CD14-positive monocyte (primary cell): ENCODE data around the gene NAP1L4. TPM values are rescaled to one million over a fixed set of nuclear protein-coding genes. Genes with fewer than 3 reads are reported as not detected.

Experiments
- DNase-seq, 3 donors: peaks; one replicate each; pipeline ENCODE4 v3.0.0-alpha.2; 2011 to 2022
- H2AFZ ChIP-seq: 2 replicates; pipeline ENCODE4 v1.6.0; 2012; ENCODE audit warnings: mild to moderate bottlenecking, low read depth, low read length, inconsistent platforms; ENCODE audit not compliant: insufficient read depth, poor library complexity, severe bottlenecking
- H3K27ac ChIP-seq, 2 donors: 1 replicate in 1 of 2; 2 replicates in 1 of 2; pipeline ENCODE4 v1.5.1; 2012 to 2013; ENCODE audit warnings: low read length in 2 of 2, control low read depth in 1 of 2, inconsistent platforms in 1 of 2, low read depth in 1 of 2, mild to moderate bottlenecking in 1 of 2
- H3K27me3 ChIP-seq, 2 donors: one replicate each; pipeline versions ENCODE4 v1.6.0 to v1.6.1; 2011 to 2013; ENCODE audit warnings: low read length in 2 of 2; ENCODE audit not compliant: control insufficient read depth in 2 of 2, insufficient read depth in 2 of 2
- H3K36me3 ChIP-seq, 2 donors: replicated peaks in 1 of 2; 1 replicate in 1 of 2; 2 replicates in 1 of 2; pipeline versions ENCODE4 v1.5.1 to v1.6.1; 2012 to 2013; ENCODE audit warnings: low read length in 2 of 2, control low read depth in 1 of 2, inconsistent platforms in 1 of 2, mild to moderate bottlenecking in 1 of 2; ENCODE audit not compliant: insufficient read depth in 2 of 2, control insufficient read depth in 1 of 2
- H3K4me1 ChIP-seq, 2 donors: 1 replicate in 1 of 2; 2 replicates in 1 of 2; pipeline versions ENCODE4 v1.5.1 to v1.6.1; 2012 to 2013; ENCODE audit warnings: low read length in 2 of 2, control low read depth in 1 of 2, inconsistent platforms in 1 of 2, mild to moderate bottlenecking in 1 of 2, moderate library complexity in 1 of 2; ENCODE audit not compliant: insufficient read depth in 2 of 2, control insufficient read depth in 1 of 2
- H3K4me2 ChIP-seq: replicated peaks from 2 replicates; pipeline ENCODE3; 2012; ENCODE audit warnings: low read length, moderate library complexity, mild to moderate bottlenecking; ENCODE audit not compliant: poor library complexity, severe bottlenecking; ENCODE audit errors: extremely low read depth
- H3K4me3 ChIP-seq, 3 experiments: fragments of 200-600 bp in 1 of 3; sonication (generic) in 1 of 3; replicated peaks in 1 of 3; 1 replicate in 2 of 3; 2 replicates in 1 of 3; pipeline ENCODE4 v1.5.1; 2011 to 2013; ENCODE audit warnings: low read length in 3 of 3, mild to moderate bottlenecking in 3 of 3, control low read depth in 2 of 3, low read depth in 2 of 3, inconsistent platforms in 1 of 3, moderate library complexity in 1 of 3
- H3K79me2 ChIP-seq: 2 replicates; pipeline ENCODE4 v1.6.0; 2012; ENCODE audit warnings: mild to moderate bottlenecking, control low read depth, inconsistent platforms, low read length, moderate library complexity; ENCODE audit not compliant: insufficient read depth
- H3K9ac ChIP-seq: 2 replicates; pipeline ENCODE4 v1.6.0; 2017; ENCODE audit warnings: low read length, mild to moderate bottlenecking; ENCODE audit not compliant: insufficient read depth, poor library complexity, severe bottlenecking
- H3K9me3 ChIP-seq, 2 donors: replicated peaks in 1 of 2; 1 replicate in 1 of 2; 2 replicates in 1 of 2; pipeline versions ENCODE4 v1.5.1 to v1.6.1; 2012 to 2013; ENCODE audit warnings: low read length in 2 of 2, control low read depth in 1 of 2; ENCODE audit not compliant: control insufficient read depth in 1 of 2, insufficient read depth in 1 of 2
- H4K20me1 ChIP-seq: 2 replicates; pipeline ENCODE4 v1.6.0; 2012; ENCODE audit warnings: mild to moderate bottlenecking, low read length, control low read depth, moderate library complexity; ENCODE audit not compliant: insufficient read depth
- H3K27ac Mint-ChIP-seq, 7 donors: one replicate each; pipeline ENCODE4 v1.8.0; 2020; ENCODE audit warnings: mild to moderate bottlenecking in 7 of 7, mixed read lengths in 7 of 7, moderate library complexity in 6 of 7, inconsistent platforms in 2 of 7
- H3K27me3 Mint-ChIP-seq, 3 donors: one replicate each; pipeline ENCODE4 v1.8.0; 2021 to 2022; ENCODE audit warnings: low read depth in 3 of 3, mild to moderate bottlenecking in 3 of 3, mixed read lengths in 3 of 3, moderate library complexity in 3 of 3, inconsistent platforms in 1 of 3
- H3K36me3 Mint-ChIP-seq, 2 donors: one replicate each; pipeline ENCODE4 v1.8.0; 2020; ENCODE audit warnings: mixed read lengths in 2 of 2, inconsistent platforms in 1 of 2, mild to moderate bottlenecking in 1 of 2
- H3K4me1 Mint-ChIP-seq: one replicate; pipeline ENCODE4 v1.8.0; 2020; ENCODE audit warnings: mild to moderate bottlenecking, mixed read lengths
- H3K4me3 Mint-ChIP-seq, 2 donors: one replicate each; pipeline ENCODE4 v1.8.0; 2020; ENCODE audit warnings: mild to moderate bottlenecking in 2 of 2, mixed read lengths in 2 of 2, moderate library complexity in 1 of 2
- H3K9me3 Mint-ChIP-seq, 7 donors: one replicate each; pipeline ENCODE4 v1.8.0; 2020 to 2022; ENCODE audit warnings: mixed read lengths in 7 of 7, mild to moderate bottlenecking in 6 of 7, moderate library complexity in 6 of 7, inconsistent platforms in 2 of 7
- CTCF ChIP-seq: fragments of 200-600 bp; IDR thresholded peaks from one replicate; pipeline ENCODE4 v1.8.0; 2022; ENCODE audit warnings: antibody characterized with exemption, mild to moderate bottlenecking
- WGBS: methylation state at CpG from one replicate; pipeline ENCODE4 v1.1.5; 2013; ENCODE audit warnings: missing lambda C conversion rate; ENCODE audit not compliant: insufficient coverage; 5-methylcytosine and 5-hydroxymethylcytosine counted together
- intact Hi-C, 2 donors: fragments of 100-400 bp; cut with micrococcal nuclease; formaldehyde crosslinking; loops; one replicate each; pipeline versions ENCODE4 v1.15.0 to v1.15.1; 2023
- polyA plus RNA-seq, 3 donors: library from polyadenylated mRNA; depleted of rRNA in 1 of 3; unstranded in 2 of 3; stranded (reverse) in 1 of 3; fragments of 300-500 nt in 2 of 3; fragments of >200 nt in 1 of 3; fragmentation: Illumina TruSeq in 2 of 3; gene quantifications; 1 replicate in 2 of 3; 2 replicates in 1 of 3; pipeline ENCODE4 v1.2.3, GENCODE V29; 2012 to 2021

The NAP1L4 gene
- polyA plus RNA-seq, 3 donors: 42.1 to 44.9 (median 44.9) TPM

GRCh38 chr11:2921261-2921660 is 70.9 kb downstream of the NAP1L4 start:
- no peak overlapping the region for H3K27ac Mint-ChIP-seq
- no peaks in the 10 kb centered on the region for H3K36me3 ChIP-seq
- intact Hi-C loops: no loop called here
- no peak overlapping the region for H3K4me3 ChIP-seq
- H3K4me3 Mint-ChIP-seq: no peak overlapping the region
- peaks cover 0 to 2% of the 10 kb centered on the region in 2 donors for H3K36me3 Mint-ChIP-seq
- peaks cover 0 to under 1% of the 10 kb centered on the region in 2 donors for H3K27me3 ChIP-seq
- no peaks in the 10 kb centered on the region for H3K4me1 Mint-ChIP-seq
- no peak for TF ChIP-seq CTCF
- H3K4me2 ChIP-seq: no peak overlapping the region
- WGBS: 90% methylated on average over 4 of the region's 16 CpGs
- H3K9me3 Mint-ChIP-seq: peaks cover 0 to 4% (median 0%) of the 10 kb centered on the region in 7 donors
- H3K9me3 ChIP-seq: no peaks in the 10 kb centered on the region
- no peak for DNase-seq
- no peaks in the 10 kb centered on the region for H4K20me1 ChIP-seq
- H3K4me1 ChIP-seq: no peaks in the 10 kb centered on the region
- H3K9ac ChIP-seq: no peak overlapping the region
- peaks cover 10 to 16% (median 11%) of the 10 kb centered on the region in 3 donors for H3K27me3 Mint-ChIP-seq
- no peaks in the 10 kb centered on the region for H3K79me2 ChIP-seq
- H3K27ac ChIP-seq: no peak overlapping the region
- no peak overlapping the region for H2AFZ ChIP-seq

GRCh38 chr11:2920343-2920742 is 71.8 kb downstream of the NAP1L4 start:
- Histone ChIP-seq H3K27me3 (no peaks in the 10 kb centered on the region), H3K4me3 (no peak overlapping the region), H3K4me1 (no peaks in the 10 kb centered on the region), H4K20me1 (no peaks in the 10 kb centered on the region), H3K9ac (no peak overlapping the region), H3K36me3 (no peaks in the 10 kb centered on the region), H3K4me2 (no peak overlapping the region), H3K9me3 (no peaks in the 10 kb centered on the region), H2AFZ (no peak overlapping the region), H3K27ac (no peak overlapping the region), H3K79me2 (no peaks in the 10 kb centered on the region)
- Mint-ChIP-seq H3K27ac (no peak overlapping the region), H3K4me3 (no peak overlapping the region), H3K36me3 (peaks cover 0 to 2% of the 10 kb centered on the region in 2 donors), H3K27me3 (peaks cover 4 to 10% (median 9%) of the 10 kb centered on the region in 3 donors), H3K9me3 (no peaks in the 10 kb centered on the region), H3K4me1 (no peaks in the 10 kb centered on the region)
- 93% methylated on average over 11 of the region's 12 CpGs for WGBS
- DNase-seq: no peak
- TF ChIP-seq CTCF: no peak
- intact Hi-C loops: no loop called here
